C4-2B (cell line): Measurements from ENCODE around the gene PTPRD.

Experiments
- CTCF ChIP-seq: fragments of 450-650 bp; conservative IDR thresholded peaks from 2 replicates; pipeline ENCODE4 v1.5.1; 2017; ENCODE audit warnings: mild to moderate bottlenecking
- ZFX ChIP-seq: fragments of 450-650 bp; IDR thresholded peaks from 2 replicates; pipeline ENCODE4 v1.6.1; 2017

- TF ChIP-seq CTCF (no peak), ZFX (no peak)
Measured at GRCh38 chr9:10562581-10563343, 50.0 kb downstream of the PTPRD start.
